GM13976 (cell line): ENCODE data around the gene BCL2L12.
"Not testable (repeated sequence)": the region's sequence is repeated elsewhere in the genome, so short reads cannot be mapped to it uniquely, and the experiment has no call there.

ENCODE experiments used
- DNase-seq: peaks from one replicate; pipeline ENCODE4 v3.0.0; 2012; ENCODE audit warnings: low spot score
- in situ Hi-C: fragments of 300-500 bp; cut with MboI; formaldehyde crosslinking; loops from one replicate; pipeline ENCODE4 v1.12.0; 2022; ENCODE audit warnings: low sequenced_read_pairs, mixed read lengths, inconsistent platforms; ENCODE audit not compliant: unreplicated experiment
- TF ChIP-seq, protein P1 (sequence below): IDR thresholded peaks from 2 replicates; pipeline ENCODE4 v1.5.1; 2012; ENCODE audit warnings: borderline replicate concordance, mild to moderate bottlenecking; ENCODE audit not compliant: insufficient read depth; ENCODE audit errors: extremely low read depth, missing control alignments, control extremely low read depth

Gene BCL2L12, protein sequence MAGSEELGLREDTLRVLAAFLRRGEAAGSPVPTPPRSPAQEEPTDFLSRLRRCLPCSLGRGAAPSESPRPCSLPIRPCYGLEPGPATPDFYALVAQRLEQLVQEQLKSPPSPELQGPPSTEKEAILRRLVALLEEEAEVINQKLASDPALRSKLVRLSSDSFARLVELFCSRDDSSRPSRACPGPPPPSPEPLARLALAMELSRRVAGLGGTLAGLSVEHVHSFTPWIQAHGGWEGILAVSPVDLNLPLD

DNA sequence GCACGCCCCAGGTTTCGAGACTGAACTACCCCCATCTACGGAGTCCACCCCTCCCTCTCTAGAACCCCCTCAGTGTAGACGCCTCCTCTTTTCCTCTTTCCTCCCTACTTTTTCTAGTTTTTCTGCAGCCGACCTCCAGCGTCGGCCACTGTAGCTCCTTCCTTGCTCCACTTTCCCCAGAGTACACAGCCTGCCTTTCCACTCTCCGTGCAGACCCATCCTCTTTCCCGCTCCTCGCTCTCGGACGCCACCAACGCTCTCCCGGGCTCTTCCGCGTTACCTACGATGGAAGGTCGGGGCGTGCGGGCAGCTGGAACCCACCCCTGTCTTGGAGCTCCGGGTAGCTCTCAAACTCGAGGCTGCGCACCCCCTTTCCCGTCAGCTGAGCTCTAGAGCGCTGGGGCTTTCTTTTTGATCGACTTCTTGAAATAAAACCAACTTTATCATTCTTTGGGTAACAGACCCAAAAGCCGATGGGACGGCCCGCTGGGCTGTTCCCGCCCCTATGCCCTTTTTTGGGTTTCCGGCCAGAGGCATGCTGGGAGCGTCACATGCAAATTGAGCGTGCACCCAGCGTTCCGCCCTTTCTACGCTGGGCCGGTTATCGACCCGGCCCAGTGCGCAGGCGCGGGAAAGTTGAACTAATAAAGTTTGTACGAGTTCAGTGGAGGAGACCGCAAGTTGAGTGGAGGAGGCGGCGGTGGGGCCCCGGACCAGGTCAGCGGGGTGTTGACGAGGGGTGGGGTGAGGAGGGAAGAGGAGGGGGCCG, at the start of gene BCL2L12, which contains the start of gene IRF3:
TSS of gene BCL2L12 (plus strand) at position 583 of the 769 bp plus-strand sequence. CDS start 760 bp downstream, outside the sequence.
TSS of gene IRF3 (minus strand) at position 507 of the 769 bp plus-strand sequence. CDS start 1,019 bp downstream, outside the sequence.
- TF ChIP-seq, protein P1, sequence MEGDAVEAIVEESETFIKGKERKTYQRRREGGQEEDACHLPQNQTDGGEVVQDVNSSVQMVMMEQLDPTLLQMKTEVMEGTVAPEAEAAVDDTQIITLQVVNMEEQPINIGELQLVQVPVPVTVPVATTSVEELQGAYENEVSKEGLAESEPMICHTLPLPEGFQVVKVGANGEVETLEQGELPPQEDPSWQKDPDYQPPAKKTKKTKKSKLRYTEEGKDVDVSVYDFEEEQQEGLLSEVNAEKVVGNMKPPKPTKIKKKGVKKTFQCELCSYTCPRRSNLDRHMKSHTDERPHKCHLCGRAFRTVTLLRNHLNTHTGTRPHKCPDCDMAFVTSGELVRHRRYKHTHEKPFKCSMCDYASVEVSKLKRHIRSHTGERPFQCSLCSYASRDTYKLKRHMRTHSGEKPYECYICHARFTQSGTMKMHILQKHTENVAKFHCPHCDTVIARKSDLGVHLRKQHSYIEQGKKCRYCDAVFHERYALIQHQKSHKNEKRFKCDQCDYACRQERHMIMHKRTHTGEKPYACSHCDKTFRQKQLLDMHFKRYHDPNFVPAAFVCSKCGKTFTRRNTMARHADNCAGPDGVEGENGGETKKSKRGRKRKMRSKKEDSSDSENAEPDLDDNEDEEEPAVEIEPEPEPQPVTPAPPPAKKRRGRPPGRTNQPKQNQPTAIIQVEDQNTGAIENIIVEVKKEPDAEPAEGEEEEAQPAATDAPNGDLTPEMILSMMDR, result no peak
- in situ Hi-C loops, result no loop called here
- DNase-seq, result peak; percentile 99

DNA sequence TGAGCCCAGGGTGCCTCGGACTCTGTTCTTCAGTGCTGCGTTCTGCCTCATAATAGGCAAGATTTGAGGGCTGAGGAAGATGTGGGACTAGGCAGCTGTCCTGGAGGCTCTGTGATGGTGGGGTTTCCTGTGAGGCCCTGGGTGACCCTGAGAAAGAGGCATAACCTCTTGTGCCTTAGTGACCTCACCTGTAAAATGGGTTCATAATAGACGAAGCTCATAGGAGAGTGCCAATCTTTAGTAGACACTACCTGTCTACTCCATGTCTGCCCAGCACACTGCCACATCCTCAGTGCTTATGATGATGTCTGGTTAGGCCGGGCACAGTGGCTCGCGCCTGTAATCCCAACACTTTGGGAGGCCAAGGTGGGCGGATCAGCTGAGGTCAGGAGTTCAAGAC, 49.2 kb upstream of the BCL2L12 start:
- no peak for DNase-seq
- TF ChIP-seq, protein P1, result no peak
- in situ Hi-C loops, result no loop called here

DNA sequence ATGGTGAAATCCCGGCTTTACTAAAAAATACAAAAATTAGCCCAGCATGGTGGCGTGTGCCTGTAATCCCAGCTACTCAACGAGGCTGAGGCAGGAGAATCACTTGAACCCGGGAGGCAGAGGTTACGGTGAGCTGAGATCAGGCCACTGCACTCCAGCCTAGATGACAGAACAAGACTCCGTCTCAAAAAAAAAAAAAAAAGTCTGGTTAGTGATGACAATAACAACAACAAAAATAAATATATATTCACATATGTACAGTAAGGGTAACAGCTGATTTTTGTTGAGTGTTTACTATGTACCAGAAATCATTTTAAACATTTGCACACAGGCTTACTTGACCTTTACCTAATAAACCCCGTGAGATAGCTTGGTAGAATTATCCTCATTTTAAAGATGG, 48.8 kb upstream of the BCL2L12 start:
- DNase-seq, result no peak

DNA sequence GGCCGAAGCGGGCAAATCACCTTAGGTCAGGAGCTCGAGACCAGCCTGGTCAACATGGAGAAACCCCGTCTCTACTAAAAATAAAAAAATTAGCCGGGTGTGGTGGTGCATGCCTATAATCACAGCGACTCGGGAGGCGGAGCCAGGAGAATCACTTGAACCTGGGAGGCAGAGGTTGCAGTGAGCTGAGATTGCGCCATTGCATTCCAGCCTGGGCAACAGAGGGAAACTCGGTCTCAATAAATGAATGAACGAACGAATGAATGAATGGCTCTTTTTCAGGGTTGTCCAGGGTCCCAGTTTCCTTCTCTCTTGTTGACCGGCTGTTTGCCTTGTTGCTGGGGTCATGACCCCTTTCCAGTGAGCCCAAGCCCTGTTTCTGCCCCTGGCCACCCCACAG, 47.9 kb upstream of the BCL2L12 start:
- DNase-seq, in situ Hi-C loops: not testable (repeated sequence)

More for the DNA sequence above, 48.8 kb upstream of the BCL2L12 start:
- TF ChIP-seq, protein P1, result no peak
- in situ Hi-C loops, result no loop called here

DNA sequence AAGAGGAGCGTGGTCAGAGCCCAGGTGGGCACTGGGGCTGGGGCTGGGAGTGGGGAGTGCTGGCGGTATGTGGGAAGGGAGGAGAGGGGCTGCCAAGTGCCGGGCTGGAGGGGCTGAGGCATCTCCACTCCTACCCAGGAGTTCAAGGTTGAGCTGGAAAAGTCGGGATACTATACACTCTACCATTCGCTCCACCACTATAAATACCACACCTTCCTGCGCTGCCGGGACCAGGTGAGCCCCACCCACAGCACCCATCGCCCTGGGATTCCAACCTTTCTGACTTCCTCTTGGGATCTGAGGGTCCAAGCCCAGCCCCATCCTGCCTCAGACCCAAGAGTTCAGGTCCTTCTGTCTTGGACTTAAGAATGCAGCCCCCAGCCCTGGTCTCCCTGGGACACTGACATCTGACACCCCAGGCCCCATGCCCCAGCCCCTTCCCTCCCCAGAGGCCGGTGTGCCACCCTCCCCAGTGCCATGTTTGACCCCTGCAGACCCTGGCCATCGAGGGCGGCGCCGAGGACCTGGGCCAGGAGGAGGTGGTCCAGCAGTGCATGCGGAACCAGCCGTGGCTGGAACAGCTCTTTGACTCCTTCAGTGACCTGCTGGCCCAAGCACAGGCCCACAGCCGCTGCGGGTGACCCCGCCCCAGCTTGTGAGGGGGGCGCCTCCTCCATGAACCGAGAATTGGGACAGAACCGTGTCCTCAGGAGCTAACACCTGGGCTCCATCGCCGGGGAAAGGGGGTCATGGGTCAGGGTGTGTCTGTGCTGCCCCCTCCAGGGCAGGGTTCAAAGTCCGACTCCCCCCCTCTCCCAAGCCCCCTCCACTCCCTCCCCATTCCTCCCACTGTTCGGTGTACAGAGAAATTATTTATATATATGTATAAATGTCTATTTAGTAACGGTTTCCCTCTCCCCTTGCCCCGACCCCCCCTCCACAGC, 40.5 kb upstream of the BCL2L12 start:
- TF ChIP-seq, protein P1, result no peak
- no peak for DNase-seq
- in situ Hi-C loops, result no loop called here

DNA sequence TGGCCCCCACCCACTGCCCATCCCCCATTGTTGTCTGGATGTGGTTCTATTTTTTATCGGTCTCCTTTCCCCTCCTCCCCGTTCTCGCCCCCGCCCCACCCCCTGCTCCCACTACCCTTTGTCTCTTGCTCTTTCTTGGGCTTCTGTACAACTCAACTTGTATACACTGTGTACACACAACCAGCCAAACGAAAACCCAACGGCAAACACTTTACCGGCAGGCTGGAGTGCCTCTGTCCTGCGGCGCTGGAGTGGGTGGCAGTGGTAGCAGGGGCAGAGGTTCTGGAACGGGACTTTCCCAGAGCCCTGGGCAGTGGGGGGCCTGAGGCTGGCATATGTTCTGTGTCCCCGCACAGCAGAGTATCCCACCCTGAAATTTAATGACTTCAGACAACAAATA, 39.5 kb upstream of the BCL2L12 start:
- in situ Hi-C loops, result no loop called here
- DNase-seq, result no peak
- TF ChIP-seq, protein P1, result no peak
